HL-60 (cell line): Measurements from ENCODE around the gene HELT.

ENCODE experiments used
- POLR2AphosphoS5 ChIP-seq: IDR thresholded peaks from 2 replicates; pipeline ENCODE4 v1.6.1; 2012; ENCODE audit warnings: low read depth
- TF ChIP-seq, protein P1 (sequence below): IDR thresholded peaks from one replicate; pipeline ENCODE4 v1.5.1; 2011; ENCODE audit warnings: low read length, control low read depth, inconsistent platforms; ENCODE audit not compliant: insufficient read depth
- TF ChIP-seq, protein P2 (sequence below): IDR thresholded peaks from 2 replicates; pipeline ENCODE4 v1.6.1; 2012; ENCODE audit warnings: low read depth; ENCODE audit not compliant: insufficient replicate concordance

DNA sequence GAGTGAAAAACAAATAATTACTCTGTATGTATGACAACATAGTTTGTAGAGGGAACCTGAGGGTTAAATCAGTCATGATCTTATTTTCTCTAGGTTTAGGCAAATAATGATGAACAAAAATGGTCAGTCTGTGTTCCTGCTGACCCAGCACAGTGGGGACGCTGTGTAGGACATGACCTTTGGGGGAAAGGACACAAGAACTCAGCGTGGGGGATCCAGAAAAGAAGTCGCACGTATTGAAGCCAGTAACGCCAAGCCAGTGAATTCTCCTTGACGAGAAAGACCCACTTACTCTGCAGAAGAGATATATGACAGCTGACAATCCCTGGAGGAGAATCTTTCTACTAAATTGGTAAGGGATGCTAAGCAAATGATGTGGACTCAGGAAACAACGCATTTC, 36.6 kb downstream of the HELT start:
- TF ChIP-seq, protein P1, sequence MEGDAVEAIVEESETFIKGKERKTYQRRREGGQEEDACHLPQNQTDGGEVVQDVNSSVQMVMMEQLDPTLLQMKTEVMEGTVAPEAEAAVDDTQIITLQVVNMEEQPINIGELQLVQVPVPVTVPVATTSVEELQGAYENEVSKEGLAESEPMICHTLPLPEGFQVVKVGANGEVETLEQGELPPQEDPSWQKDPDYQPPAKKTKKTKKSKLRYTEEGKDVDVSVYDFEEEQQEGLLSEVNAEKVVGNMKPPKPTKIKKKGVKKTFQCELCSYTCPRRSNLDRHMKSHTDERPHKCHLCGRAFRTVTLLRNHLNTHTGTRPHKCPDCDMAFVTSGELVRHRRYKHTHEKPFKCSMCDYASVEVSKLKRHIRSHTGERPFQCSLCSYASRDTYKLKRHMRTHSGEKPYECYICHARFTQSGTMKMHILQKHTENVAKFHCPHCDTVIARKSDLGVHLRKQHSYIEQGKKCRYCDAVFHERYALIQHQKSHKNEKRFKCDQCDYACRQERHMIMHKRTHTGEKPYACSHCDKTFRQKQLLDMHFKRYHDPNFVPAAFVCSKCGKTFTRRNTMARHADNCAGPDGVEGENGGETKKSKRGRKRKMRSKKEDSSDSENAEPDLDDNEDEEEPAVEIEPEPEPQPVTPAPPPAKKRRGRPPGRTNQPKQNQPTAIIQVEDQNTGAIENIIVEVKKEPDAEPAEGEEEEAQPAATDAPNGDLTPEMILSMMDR: no peak
- TF ChIP-seq, protein P2, sequence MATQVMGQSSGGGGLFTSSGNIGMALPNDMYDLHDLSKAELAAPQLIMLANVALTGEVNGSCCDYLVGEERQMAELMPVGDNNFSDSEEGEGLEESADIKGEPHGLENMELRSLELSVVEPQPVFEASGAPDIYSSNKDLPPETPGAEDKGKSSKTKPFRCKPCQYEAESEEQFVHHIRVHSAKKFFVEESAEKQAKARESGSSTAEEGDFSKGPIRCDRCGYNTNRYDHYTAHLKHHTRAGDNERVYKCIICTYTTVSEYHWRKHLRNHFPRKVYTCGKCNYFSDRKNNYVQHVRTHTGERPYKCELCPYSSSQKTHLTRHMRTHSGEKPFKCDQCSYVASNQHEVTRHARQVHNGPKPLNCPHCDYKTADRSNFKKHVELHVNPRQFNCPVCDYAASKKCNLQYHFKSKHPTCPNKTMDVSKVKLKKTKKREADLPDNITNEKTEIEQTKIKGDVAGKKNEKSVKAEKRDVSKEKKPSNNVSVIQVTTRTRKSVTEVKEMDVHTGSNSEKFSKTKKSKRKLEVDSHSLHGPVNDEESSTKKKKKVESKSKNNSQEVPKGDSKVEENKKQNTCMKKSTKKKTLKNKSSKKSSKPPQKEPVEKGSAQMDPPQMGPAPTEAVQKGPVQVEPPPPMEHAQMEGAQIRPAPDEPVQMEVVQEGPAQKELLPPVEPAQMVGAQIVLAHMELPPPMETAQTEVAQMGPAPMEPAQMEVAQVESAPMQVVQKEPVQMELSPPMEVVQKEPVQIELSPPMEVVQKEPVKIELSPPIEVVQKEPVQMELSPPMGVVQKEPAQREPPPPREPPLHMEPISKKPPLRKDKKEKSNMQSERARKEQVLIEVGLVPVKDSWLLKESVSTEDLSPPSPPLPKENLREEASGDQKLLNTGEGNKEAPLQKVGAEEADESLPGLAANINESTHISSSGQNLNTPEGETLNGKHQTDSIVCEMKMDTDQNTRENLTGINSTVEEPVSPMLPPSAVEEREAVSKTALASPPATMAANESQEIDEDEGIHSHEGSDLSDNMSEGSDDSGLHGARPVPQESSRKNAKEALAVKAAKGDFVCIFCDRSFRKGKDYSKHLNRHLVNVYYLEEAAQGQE: no peak
- TF ChIP-seq POLR2AphosphoS5: no peak
